Lung (tissue), 12 donors: Measurements from ENCODE around the gene GGTLC2. TPM values are rescaled to one million over a fixed set of nuclear protein-coding genes. Genes with fewer than 3 reads are reported as not detected.

ENCODE experiments used
- ATAC-seq: fragments of 200-7000 bp; cut with Tn5 transposase; one replicate; pipeline ENCODE4 v1.9.1; 2020; ENCODE audit warnings: moderate number of reproducible peaks; ENCODE audit not compliant: insufficient read depth, low FRiP score
- DNase-seq, 3 donors: peaks; one replicate each; pipeline ENCODE4 v3.0.0-alpha.2; 2013 to 2017
- H3K27ac ChIP-seq, 2 donors: one replicate each; pipeline ENCODE4 v1.5.1; 2013; ENCODE audit warnings: mild to moderate bottlenecking in 2 of 2, moderate library complexity in 2 of 2, control low read depth in 1 of 2, inconsistent platforms in 1 of 2, low read depth in 1 of 2, low read length in 1 of 2
- H3K27me3 ChIP-seq, 3 donors: one replicate each; pipeline ENCODE4 v1.5.1; 2013; ENCODE audit warnings: low read length in 2 of 3; ENCODE audit not compliant: control insufficient read depth in 3 of 3, insufficient read depth in 3 of 3
- H3K36me3 ChIP-seq, 4 donors: one replicate each; pipeline ENCODE4 v1.5.1; 2013; ENCODE audit warnings: low read length in 4 of 4, mild to moderate bottlenecking in 1 of 4, moderate library complexity in 1 of 4; ENCODE audit not compliant: control insufficient read depth in 4 of 4, insufficient read depth in 4 of 4
- H3K4me1 ChIP-seq, 5 donors: one replicate each; pipeline ENCODE4 v1.5.1; 2013; ENCODE audit warnings: low read length in 5 of 5, mild to moderate bottlenecking in 2 of 5, moderate library complexity in 1 of 5; ENCODE audit not compliant: control insufficient read depth in 5 of 5, insufficient read depth in 5 of 5
- H3K4me3 ChIP-seq: one replicate; pipeline ENCODE4 v1.5.1; 2013; ENCODE audit warnings: mild to moderate bottlenecking, control low read depth, moderate library complexity
- H3K9ac ChIP-seq, 2 donors: one replicate each; pipeline ENCODE4 v1.5.1; 2013; ENCODE audit warnings: low read length in 2 of 2, control low read depth in 1 of 2; ENCODE audit not compliant: insufficient read depth in 1 of 2
- H3K9me3 ChIP-seq, 4 donors: one replicate each; pipeline ENCODE4 v1.5.1; 2013; ENCODE audit warnings: low read length in 3 of 4, mild to moderate bottlenecking in 1 of 4, moderate library complexity in 1 of 4; ENCODE audit not compliant: control insufficient read depth in 4 of 4, insufficient read depth in 3 of 4
- CTCF ChIP-seq: IDR thresholded peaks from 2 replicates; pipeline ENCODE4 v1.5.1; 2012; ENCODE audit warnings: mild to moderate bottlenecking; ENCODE audit errors: control extremely low read depth, extremely low read depth
- WGBS, 2 donors: extraction: QIAGEN DNeasy Blood & Tissue Kit; methylation state at CpG; one replicate each; pipeline ENCODE4 v1.1.7; 2013; 5-methylcytosine and 5-hydroxymethylcytosine counted together
- polyA plus RNA-seq, 2 donors: library from polyadenylated mRNA; stranded (reverse); fragments of 200-250 nt; gene quantifications; one replicate each; pipeline ENCODE4 v1.2.1, GENCODE V29; 2013
- total RNA-seq, 2 donors: library from RNA; depleted of rRNA in 1 of 2; stranded (reverse); fragments of >200 nt in 1 of 2; gene quantifications; one replicate each; pipeline ENCODE4 v1.2.1, GENCODE V29; 2014 to 2021
- donor health status: control.
- donor health status: control.
- donor health status: Bipolar disorder and iron deficiency.
- donor health status: healthy.
- donor health status: DM: yes; HTN: yes; CAD: no.

The GGTLC2 gene
- total and polyA plus RNA-seq, 4 donors, result 0.56 to 7.0 (median 0.80) TPM; not detected in 1

- H3K9ac ChIP-seq, result no peak overlapping the region
- H3K27ac ChIP-seq, result no peak overlapping the region
- H3K4me1 ChIP-seq, result no peaks in the 10 kb centered on the region
- H3K36me3 ChIP-seq, result no peaks in the 10 kb centered on the region
- H3K9me3 ChIP-seq, result peaks cover 0 to 2% (median 0%) of the 10 kb centered on the region in 4 donors
- no peak for TF ChIP-seq CTCF
- ATAC-seq, result no peak
- H3K27me3 ChIP-seq, result no peaks in the 10 kb centered on the region
- no peak for DNase-seq
- no peak overlapping the region for H3K4me3 ChIP-seq
- WGBS, 2 donors, result 67 to 92% methylated on average over 3 of the region's 3 CpGs
Observed at GRCh38 chr22:22599248-22599647, 45.2 kb upstream of the GGTLC2 start.

GRCh38 chr22:22600531-22601261, 43.7 kb upstream of the GGTLC2 start:
- Histone ChIP-seq H3K9me3 (peaks cover 0 to 2% (median 0%) of the 10 kb centered on the region in 4 donors), H3K27me3 (no peaks in the 10 kb centered on the region), H3K9ac (no peak overlapping the region), H3K4me3 (no peak overlapping the region), H3K4me1 (no peaks in the 10 kb centered on the region), H3K27ac (no peak overlapping the region), H3K36me3 (no peaks in the 10 kb centered on the region)
- TF ChIP-seq CTCF, result no peak
- WGBS, 2 donors, result 89 to 94% methylated on average over 6 of the region's 6 CpGs
- ATAC-seq (no peak), DNase-seq (no peak)

GRCh38 chr22:22603470-22603947, 40.9 kb upstream of the GGTLC2 start:
- Histone ChIP-seq H3K4me3 (no peak overlapping the region), H3K4me1 (no peaks in the 10 kb centered on the region), H3K9ac (no peak overlapping the region), H3K36me3 (no peaks in the 10 kb centered on the region), H3K27ac (no peak overlapping the region), H3K27me3 (no peaks in the 10 kb centered on the region), H3K9me3 (peaks cover 0 to 3% (median 0%) of the 10 kb centered on the region in 4 donors)
- ATAC-seq (no peak), DNase-seq (no peak)
- TF ChIP-seq CTCF, result no peak
- 86 to 92% methylated on average over 3 of the region's 3 CpGs for WGBS, 2 donors
